DND-41 (cell line): ENCODE results near the gene CLDND1.

Experiments
- ATAC-seq: fragments of 200-7000 bp; cut with Tn5 transposase; 3 replicates; pipeline ENCODE4 v1.9.1; 2021; ENCODE audit warnings: low read depth; ENCODE audit not compliant: insufficient read depth
- DNase-seq: peaks from one replicate; pipeline ENCODE4 v3.0.0-alpha.2; 2020
- H2AFZ ChIP-seq: 2 replicates; pipeline ENCODE4 v1.6.0; 2012; ENCODE audit warnings: low read depth, low read length
- H3K27ac ChIP-seq: 2 replicates; pipeline ENCODE4 v1.5.1; 2012; ENCODE audit warnings: low read length, inconsistent platforms
- H3K27me3 ChIP-seq: fragments of 200-600 bp; sonication (generic); 2 replicates; pipeline ENCODE4 v1.6.0; 2012; ENCODE audit warnings: low read length, mild to moderate bottlenecking, inconsistent platforms; ENCODE audit not compliant: insufficient read depth, poor library complexity
- H3K36me3 ChIP-seq: 2 replicates; pipeline ENCODE4 v1.5.1; 2012; ENCODE audit warnings: low read length, inconsistent platforms; ENCODE audit not compliant: insufficient read depth
- H3K4me1 ChIP-seq: 2 replicates; pipeline ENCODE4 v1.5.1; 2012; ENCODE audit warnings: mild to moderate bottlenecking, low read length; ENCODE audit not compliant: insufficient read depth
- H3K4me2 ChIP-seq: 2 replicates; pipeline ENCODE4 v1.6.0; 2012; ENCODE audit warnings: mild to moderate bottlenecking, moderate library complexity, low read length, inconsistent platforms; ENCODE audit not compliant: insufficient read depth
- H3K4me3 ChIP-seq, 2 experiments: fragments of 200-600 bp in 1 of 2; shearing (Covaris generic) in 1 of 2; 2 replicates each; pipeline ENCODE4 v1.5.1; 2012 to 2016; ENCODE audit warnings: inconsistent platforms in 2 of 2, low read length in 2 of 2, mild to moderate bottlenecking in 2 of 2, low read depth in 1 of 2, moderate library complexity in 1 of 2
- H3K79me2 ChIP-seq: 2 replicates; pipeline ENCODE4 v1.6.0; 2012; ENCODE audit warnings: low read length, inconsistent platforms; ENCODE audit not compliant: insufficient read depth
- H3K9ac ChIP-seq: 2 replicates; pipeline ENCODE4 v1.6.0; 2012; ENCODE audit warnings: low read depth, mild to moderate bottlenecking, inconsistent platforms, low read length, moderate library complexity
- H3K9me3 ChIP-seq: 2 replicates; pipeline ENCODE4 v1.5.1; 2012; ENCODE audit warnings: low read length, moderate library complexity, mild to moderate bottlenecking, inconsistent platforms; ENCODE audit not compliant: insufficient read depth, severe bottlenecking
- H4K20me1 ChIP-seq: 2 replicates; pipeline ENCODE4 v1.6.0; 2012; ENCODE audit warnings: low read length; ENCODE audit not compliant: insufficient read depth
- CTCF ChIP-seq: IDR thresholded peaks from 2 replicates; pipeline ENCODE4 v1.5.1; 2012; ENCODE audit warnings: borderline replicate concordance, low read length, moderate library complexity, mild to moderate bottlenecking; ENCODE audit not compliant: poor library complexity, severe bottlenecking; ENCODE audit errors: extremely low read depth
- EZH2 ChIP-seq: IDR thresholded peaks from 3 replicates; pipeline ENCODE4 v1.6.1; 2012; ENCODE audit warnings: borderline replicate concordance, low read depth, mild to moderate bottlenecking, moderate library complexity, low read length, inconsistent platforms; ENCODE audit not compliant: severe bottlenecking

CLDND1 gene

GRCh38 chr3:98542623-98543022, 19.9 kb upstream of the CLDND1 start:
- H3K27me3 ChIP-seq: peaks cover 6% of the 10 kb centered on the region
- H3K4me3 ChIP-seq: no peak overlapping the region
- H3K4me1 ChIP-seq: no peaks in the 10 kb centered on the region
- H2AFZ ChIP-seq: no peak overlapping the region
- no peak overlapping the region for H3K4me2 ChIP-seq
- H3K9me3 ChIP-seq: no peaks in the 10 kb centered on the region
- H3K79me2 ChIP-seq: no peaks in the 10 kb centered on the region
- no peak overlapping the region for H3K9ac ChIP-seq
- no peaks in the 10 kb centered on the region for H4K20me1 ChIP-seq
- no peak overlapping the region for H3K27ac ChIP-seq
- TF ChIP-seq EZH2 (no peak), CTCF (no peak)
- no peaks in the 10 kb centered on the region for H3K36me3 ChIP-seq
- DNase-seq (no peak), ATAC-seq (no peak)

GRCh38 chr3:98541695-98542094, 19.0 kb upstream of the CLDND1 start:
- Histone ChIP-seq H3K27ac (no peak overlapping the region), H3K4me2 (no peak overlapping the region), H3K9me3 (no peaks in the 10 kb centered on the region), H3K4me1 (no peaks in the 10 kb centered on the region), H3K9ac (no peak overlapping the region), H2AFZ (0 out of 2 replicates have a peak overlapping the region, but pooled peaks have one; percentile 11), H3K4me3 (no peak overlapping the region), H3K36me3 (no peaks in the 10 kb centered on the region), H3K79me2 (no peaks in the 10 kb centered on the region), H4K20me1 (no peaks in the 10 kb centered on the region), H3K27me3 (peaks cover 6% of the 10 kb centered on the region)
- no peak for ATAC-seq
- DNase-seq: no peak
- no peak for TF ChIP-seq CTCF
- TF ChIP-seq EZH2: no peak

GRCh38 chr3:98540346-98540745, 17.6 kb upstream of the CLDND1 start:
- H3K4me2 ChIP-seq: no peak overlapping the region
- no peak; the same call in 2 of the 3 replicates for ATAC-seq
- H3K9ac ChIP-seq: no peak overlapping the region
- H3K27me3 ChIP-seq: peaks cover 6% of the 10 kb centered on the region
- no peak for DNase-seq
- H3K9me3 ChIP-seq: no peaks in the 10 kb centered on the region
- no peaks in the 10 kb centered on the region for H3K79me2 ChIP-seq
- no peak overlapping the region for H3K27ac ChIP-seq
- no peaks in the 10 kb centered on the region for H3K36me3 ChIP-seq
- H2AFZ ChIP-seq: no peak overlapping the region
- H4K20me1 ChIP-seq: no peaks in the 10 kb centered on the region
- no peak for TF ChIP-seq CTCF
- no peak for TF ChIP-seq EZH2
- no peaks in the 10 kb centered on the region for H3K4me1 ChIP-seq
- H3K4me3 ChIP-seq: no peak overlapping the region
